GM19240 (cell line): Measurements from ENCODE around the gene KIRREL3.

Source experiments
- DNase-seq: peaks from one replicate; pipeline ENCODE4 v3.0.0; 2011; ENCODE audit warnings: low spot score; ENCODE audit not compliant: insufficient read length

Gene KIRREL3

GRCh38 chr11:126475014-126475991, 525.3 kb downstream of the KIRREL3 start:
- DNase-seq, result no peak

GRCh38 chr11:126474220-126474619, 526.4 kb downstream of the KIRREL3 start:
- DNase-seq, result no peak

GRCh38 chr11:126473269-126473668, 527.3 kb downstream of the KIRREL3 start:
- DNase-seq, result no peak

- no peak for DNase-seq
Measured at GRCh38 chr11:126469311-126469710, 531.3 kb downstream of the KIRREL3 start.

GRCh38 chr11:126468102-126468521, 532.5 kb downstream of the KIRREL3 start:
- no peak for DNase-seq

- no peak for DNase-seq
Measured at GRCh38 chr11:126467471-126467870, 533.1 kb downstream of the KIRREL3 start.

GRCh38 chr11:126467046-126467370, 533.6 kb downstream of the KIRREL3 start:
- no peak for DNase-seq

GRCh38 chr11:126466236-126467045, 534.1 kb downstream of the KIRREL3 start:
- no peak for DNase-seq

- DNase-seq, result no peak
Measured at GRCh38 chr11:126465573-126466188, 534.9 kb downstream of the KIRREL3 start.

GRCh38 chr11:126464796-126465195, 535.8 kb downstream of the KIRREL3 start:
- no peak for DNase-seq

- no peak for DNase-seq
Measured at GRCh38 chr11:126462422-126462821, 538.1 kb downstream of the KIRREL3 start.

- no peak for DNase-seq
Measured at GRCh38 chr11:126461996-126462395, 538.6 kb downstream of the KIRREL3 start.

- no peak for DNase-seq
Measured at GRCh38 chr11:126461096-126461440, 539.5 kb downstream of the KIRREL3 start.

GRCh38 chr11:126460417-126461095, 540.0 kb downstream of the KIRREL3 start:
- no peak for DNase-seq

GRCh38 chr11:126459691-126460281, 540.8 kb downstream of the KIRREL3 start:
- DNase-seq, result no peak

- DNase-seq, result no peak
Measured at GRCh38 chr11:126457817-126458216, 542.8 kb downstream of the KIRREL3 start.

- DNase-seq, result no peak
Measured at GRCh38 chr11:126456783-126457542, 543.6 kb downstream of the KIRREL3 start.

- DNase-seq, result no peak
Measured at GRCh38 chr11:126456089-126456488, 544.5 kb downstream of the KIRREL3 start.

- DNase-seq, result no peak
Measured at GRCh38 chr11:126452241-126453101, 548.1 kb downstream of the KIRREL3 start.
